ENCODE data around the gene SNRPD2.

Gene SNRPD2

GRCh38 chr19:45655073-45655472 lies 36.7 kb downstream of the SNRPD2 start:
- DNase-seq: no peak

GRCh38 chr19:45653634-45654033 lies 38.1 kb downstream of the SNRPD2 start:
- DNase-seq: no peak

GRCh38 chr19:45650722-45651121 lies 41.0 kb downstream of the SNRPD2 start:
- no peak for DNase-seq

DNA sequence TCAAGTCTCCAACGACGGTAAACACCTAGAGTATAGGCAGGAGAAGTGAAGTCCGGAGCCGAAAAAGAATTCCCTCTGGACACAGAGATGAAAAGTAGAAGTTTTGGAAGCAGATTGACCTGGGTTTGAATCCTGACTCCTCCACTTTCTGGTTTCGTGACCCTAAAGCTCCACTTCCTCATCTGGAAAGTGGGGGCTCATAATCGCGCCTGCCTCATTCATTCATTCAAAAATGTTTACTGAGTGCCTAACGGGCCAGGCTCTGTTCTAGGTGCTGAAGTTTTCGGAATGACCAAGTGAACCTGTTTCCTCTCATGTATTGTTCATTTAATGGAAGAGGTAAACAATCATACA lies 45.4 kb downstream of the SNRPD2 start:
- DNase-seq: no peak

DNA sequence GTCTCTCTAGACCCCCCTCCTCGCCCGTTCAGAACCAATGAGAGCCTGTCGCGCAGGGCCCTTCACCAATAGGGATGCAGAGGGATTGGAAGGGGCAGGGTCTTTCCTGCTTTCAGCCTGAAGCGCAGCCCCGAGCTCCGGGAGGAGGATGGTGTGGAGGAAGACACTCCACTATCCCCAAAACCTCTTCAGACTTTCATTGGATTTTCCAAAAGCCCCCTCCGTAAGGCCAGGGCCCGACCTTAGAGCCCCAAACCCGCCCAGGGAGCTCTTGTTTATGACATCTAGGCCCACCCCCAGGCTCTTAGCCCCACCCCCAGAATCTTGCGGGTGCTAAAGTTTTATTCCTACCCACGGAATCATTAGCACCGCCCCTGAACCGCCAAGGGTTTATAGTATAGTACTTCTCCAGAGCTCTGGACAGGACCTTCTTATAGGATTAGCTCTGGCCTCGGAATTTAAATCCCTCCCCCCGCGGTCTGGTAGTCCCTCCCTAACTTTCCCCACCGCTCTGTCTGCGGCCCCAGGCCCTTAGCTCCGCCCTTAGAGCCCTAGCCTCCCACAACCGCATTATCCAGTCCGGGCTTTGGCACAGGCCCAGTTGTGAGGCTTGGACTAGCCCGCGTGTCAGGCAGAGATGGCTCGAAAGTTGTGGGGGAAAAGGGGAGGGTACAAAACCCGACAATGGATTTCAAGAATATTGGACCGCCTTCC lies 46.0 kb downstream of the SNRPD2 start:
- peak; percentile 86 for DNase-seq

GRCh38 chr19:45645068-45645630 lies 46.6 kb downstream of the SNRPD2 start:
- no peak for DNase-seq

DNA sequence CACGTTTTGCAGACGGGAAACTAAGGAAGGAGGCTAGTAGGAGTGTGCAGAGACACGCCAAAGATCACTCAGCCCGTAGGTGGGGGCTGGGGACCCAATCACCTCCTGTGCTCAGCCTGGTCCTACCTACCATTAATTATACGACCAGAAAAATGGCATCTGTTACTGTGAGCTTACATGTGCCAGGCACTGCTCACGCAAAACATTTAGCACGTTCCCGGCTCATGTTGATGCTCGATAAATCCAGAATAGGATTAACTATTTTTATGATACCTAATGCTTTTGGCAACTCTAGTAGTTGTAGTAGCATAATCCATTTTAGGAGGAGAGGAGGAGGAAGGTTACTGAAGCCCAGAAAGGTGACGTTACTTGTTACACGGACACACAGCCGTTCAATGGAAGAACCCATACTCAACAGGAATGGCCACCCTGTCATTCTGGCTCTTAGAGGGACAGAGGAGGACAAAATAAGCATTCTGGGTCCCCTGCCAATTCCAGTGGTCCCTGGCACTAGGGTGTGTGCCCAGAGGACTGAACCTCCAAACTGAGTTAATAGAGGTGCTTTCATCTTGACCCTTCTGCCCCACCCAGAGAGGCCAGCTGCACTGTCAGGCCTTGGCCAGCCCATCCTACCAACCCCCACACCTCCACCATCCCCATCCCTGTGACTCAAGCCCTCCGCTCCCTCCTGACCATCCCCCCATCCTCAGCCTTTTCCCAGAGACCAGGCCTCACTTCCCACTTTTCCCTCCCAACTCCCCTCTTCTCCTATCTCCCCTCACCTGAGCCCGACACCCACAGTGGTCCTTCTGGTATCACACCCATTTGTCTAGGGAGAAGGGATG lies 47.6 kb downstream of the SNRPD2 start:
- no peak for DNase-seq

DNA sequence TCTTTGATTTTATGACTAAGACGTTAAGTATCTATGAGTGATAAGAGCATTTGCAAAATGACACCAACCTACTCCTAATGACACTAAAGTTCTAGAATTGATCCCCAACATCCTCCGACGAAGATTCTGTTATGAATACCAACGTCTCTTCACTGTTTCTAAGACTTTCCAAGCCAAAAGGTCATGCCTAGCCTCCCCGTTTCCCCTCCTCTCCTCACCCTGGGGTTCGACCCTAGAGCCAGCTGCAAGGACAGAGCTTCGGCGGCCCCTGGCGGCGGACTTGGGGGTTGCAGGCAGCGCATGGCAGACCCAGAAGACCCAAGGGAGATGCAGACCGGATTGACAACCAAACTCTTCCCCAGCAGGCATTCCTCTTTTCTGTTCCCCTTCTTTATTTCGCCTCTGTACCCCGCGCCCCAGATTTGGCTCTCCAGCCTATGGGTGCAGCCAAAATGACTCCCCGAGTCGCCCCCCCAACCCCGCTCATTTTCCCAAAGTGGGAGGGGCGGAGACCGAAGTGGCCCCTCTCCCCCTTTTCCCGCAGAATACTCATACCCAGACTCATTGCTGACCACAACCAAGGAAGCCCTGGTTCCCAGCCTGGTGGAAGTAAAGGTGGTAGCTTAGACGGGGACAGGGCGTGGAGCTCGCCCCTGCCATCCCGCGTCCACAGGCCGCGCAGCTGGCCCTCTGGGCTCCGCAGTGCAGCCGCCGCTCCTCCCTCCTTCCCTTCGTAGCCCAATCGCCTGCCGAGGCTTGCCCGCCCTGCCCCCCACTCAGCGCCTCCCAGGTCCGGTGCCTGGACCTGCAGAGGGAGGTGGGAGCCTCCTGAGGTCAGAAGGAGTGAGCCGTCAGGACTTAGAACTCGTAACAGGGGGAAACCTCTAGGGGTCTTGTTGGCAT lies 48.5 kb downstream of the SNRPD2 start:
- peak; percentile 96 for DNase-seq

DNA sequence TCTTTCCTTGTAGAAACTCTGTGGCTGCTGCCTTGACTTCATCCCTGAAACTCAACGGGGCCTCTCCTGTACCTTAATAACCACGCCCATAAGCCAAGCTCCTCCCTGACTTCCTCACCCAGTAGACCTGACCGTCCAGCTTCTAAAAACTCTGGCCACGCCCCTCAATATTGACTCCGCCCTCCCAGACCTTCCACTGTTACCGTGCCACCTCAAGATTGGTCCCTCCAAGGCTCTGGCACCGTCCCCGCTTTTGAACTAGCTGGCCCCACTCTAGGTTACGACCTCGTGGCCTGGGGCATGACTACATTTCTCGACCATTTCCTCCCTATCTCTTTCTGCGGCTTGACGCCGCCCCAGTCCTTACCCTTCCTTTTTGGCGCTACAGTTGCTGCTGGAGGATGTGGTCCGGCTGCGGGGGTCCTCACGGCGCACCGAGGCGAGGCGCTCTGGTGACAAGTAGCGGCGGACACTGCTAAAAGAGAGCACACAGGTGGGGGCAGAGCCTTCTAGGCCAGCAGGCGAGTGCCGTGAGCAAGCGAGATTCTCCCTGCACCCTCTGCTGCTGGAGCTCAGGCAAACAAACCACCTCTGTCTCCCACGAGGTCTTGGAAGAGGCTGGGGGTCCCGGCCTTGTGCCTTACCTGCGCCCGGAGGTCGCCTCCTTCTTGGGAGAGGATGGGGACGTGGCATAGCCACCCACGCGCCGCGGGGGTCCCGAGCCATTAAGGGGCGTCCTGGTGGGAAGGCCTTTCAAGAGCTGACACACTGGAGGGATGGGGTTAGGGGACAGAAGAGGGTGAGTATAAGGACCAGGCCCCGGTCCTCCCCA lies 50.3 kb downstream of the SNRPD2 start:
- DNase-seq: peak; percentile 84

DNA sequence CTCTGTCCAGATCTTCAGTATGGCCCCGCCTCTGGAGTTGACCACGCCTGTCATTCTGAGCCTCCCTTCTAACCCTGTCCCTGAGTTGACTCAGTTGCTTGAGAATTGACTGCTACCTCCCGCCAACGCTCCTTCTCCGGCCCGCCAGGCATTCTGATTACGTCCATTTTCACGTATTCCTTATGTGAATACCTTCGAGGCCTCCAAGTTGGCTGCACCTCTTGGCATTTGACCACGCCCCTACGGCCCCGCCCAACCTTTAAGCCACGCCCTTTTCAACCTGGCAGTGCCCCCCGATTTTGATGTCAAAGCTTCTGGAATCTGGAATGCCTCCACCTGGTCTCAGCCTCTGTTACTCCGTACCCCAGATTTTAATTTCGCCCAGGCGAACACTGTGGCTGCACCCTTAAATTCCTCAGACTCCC lies 50.9 kb downstream of the SNRPD2 start:
- DNase-seq: peak; percentile 51

- DNase-seq: peak; percentile 64
These were observed 52.6 kb downstream of the SNRPD2 start, which contains the start of gene EML2 for GRCh38 chr19:45638930-45639729. EML2 (minus strand) TSS chr19:45639397; CDS start chr19:45639376, 21 bp downstream.

- no peak for DNase-seq
These were observed 53.7 kb downstream of the SNRPD2 start for GRCh38 chr19:45637890-45638667.
